GM18907 (cell line): ENCODE measurements around the gene MPP3.
"Not testable (repeated sequence)": the region's sequence is repeated elsewhere in the genome, so short reads cannot be mapped to it uniquely, and the experiment has no call there.

Experiments used
- ATAC-seq: cut with Tn5 transposase; IDR thresholded peaks from one replicate; pipeline ENCODE4 v1.9.1; 2021; ENCODE audit warnings: mild to moderate bottlenecking, moderate library complexity; ENCODE audit not compliant: unreplicated experiment

MPP3 gene, protein sequence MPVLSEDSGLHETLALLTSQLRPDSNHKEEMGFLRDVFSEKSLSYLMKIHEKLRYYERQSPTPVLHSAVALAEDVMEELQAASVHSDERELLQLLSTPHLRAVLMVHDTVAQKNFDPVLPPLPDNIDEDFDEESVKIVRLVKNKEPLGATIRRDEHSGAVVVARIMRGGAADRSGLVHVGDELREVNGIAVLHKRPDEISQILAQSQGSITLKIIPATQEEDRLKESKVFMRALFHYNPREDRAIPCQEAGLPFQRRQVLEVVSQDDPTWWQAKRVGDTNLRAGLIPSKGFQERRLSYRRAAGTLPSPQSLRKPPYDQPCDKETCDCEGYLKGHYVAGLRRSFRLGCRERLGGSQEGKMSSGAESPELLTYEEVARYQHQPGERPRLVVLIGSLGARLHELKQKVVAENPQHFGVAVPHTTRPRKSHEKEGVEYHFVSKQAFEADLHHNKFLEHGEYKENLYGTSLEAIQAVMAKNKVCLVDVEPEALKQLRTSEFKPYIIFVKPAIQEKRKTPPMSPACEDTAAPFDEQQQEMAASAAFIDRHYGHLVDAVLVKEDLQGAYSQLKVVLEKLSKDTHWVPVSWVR

DNA sequence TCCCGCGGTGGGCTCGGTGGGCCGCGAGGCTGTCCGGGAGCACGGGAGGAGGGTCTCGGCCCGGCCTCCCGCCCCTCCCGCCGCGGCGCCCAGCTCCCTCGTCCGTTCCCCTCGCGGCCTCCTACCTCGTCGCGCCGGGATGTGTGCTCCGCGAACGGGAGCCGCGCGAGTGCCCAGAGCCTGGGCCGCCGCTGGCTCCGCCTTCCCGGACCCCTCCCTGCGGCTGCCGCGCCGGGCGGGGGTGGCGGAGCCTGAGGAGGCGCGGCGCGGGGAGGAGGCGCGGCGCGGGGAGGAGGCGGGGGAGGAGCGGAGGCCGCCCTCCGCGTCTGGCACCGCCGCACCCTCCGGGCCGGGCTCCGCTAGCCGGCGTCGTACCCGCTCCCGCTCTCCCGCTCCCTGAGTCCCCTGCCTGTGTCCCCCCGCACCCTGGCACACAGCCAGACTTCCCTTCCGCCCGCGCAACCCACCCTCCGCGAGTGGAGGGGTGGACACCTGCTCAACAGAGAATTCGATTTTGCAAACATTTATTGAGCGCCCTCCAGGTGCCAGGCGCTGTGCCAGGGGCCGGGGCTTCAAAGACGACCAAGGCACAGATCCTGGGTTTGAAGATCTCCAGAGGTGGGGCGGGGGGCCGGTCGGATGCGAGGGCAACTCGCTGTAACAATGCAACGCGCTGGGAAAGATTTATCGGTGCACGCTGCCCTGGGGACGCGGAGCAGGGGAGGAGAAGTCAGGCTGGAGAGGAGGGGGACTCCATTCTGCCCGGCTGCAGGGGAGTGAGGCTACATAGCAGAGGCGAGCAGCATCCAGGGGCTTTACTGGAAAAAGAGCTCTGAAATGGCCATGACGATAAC, at the start of gene MPP3:
MPP3 (minus strand) TSS at position 171 of the 854 bp plus-strand sequence. CDS start 1,240 bp downstream, outside the sequence.
- ATAC-seq = no peak

DNA sequence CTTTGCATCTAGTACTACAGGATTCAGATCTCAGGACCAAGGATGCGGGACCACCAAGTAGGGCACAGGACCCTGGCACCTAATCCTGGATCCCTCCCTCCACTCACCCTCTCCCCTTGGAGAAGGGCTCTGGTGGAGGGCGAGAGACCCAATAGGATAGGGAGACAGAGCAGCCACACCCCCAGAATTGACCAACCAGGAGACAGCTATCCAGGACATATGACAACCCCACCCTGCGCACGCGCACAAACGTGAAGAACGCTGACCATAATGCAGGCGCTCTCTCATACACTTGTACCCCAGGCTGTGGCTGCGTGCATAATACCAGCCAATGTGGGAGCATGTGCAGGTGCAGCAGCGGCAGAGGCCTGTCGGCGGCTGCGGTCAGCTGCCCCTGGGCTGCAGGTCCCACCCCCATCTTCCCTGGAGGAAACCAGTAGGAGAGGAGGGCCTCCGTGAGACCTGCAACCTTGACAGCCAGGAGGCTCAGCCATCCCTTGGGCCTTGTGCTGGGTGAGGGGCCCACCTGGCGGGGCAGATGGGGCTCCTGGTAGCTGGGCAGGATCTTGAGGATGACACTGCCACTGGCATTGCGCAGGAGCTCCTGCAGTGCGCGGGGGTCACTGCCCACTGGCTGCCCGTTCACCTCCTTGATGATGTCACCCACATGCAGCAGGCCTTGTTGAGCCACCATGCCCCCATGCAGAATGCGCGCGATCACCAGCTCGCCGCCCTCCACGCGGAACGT, 49.0 kb upstream of the MPP3 start:
- no peak for ATAC-seq

- ATAC-seq = no peak
Observed at GRCh38 chr17:43881181-43881580, 48.2 kb upstream of the MPP3 start.

DNA sequence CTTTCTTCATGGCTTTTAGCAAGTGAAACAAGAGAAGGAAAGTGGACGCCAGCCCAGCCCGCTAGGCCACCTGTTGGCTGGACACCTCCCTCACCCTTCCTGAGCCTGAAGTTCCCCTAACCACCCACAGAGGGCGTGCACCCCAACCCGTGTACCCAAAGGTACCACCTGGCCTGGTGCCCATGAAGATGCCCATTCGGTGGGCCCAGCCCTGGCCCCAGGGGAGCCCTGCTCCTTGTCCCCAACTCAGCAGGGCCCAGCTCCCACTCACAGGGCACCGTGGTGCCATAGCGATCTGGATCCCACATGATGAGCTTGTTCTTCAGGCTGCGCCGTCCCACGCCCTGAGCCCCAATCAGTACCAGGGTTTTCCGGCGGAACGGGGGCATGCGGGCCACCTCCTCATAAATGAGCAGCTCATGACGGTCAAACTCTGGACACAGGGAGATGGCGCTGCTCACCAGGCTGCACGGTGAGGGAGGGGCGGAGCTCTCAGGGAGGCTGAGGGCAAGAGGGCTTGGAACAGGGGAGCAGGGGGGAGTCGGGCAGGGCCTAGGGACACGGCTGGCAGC, 47.6 kb upstream of the MPP3 start:
- no peak for ATAC-seq

GRCh38 chr17:43879723-43880419, 46.9 kb upstream of the MPP3 start:
- no peak for ATAC-seq

DNA sequence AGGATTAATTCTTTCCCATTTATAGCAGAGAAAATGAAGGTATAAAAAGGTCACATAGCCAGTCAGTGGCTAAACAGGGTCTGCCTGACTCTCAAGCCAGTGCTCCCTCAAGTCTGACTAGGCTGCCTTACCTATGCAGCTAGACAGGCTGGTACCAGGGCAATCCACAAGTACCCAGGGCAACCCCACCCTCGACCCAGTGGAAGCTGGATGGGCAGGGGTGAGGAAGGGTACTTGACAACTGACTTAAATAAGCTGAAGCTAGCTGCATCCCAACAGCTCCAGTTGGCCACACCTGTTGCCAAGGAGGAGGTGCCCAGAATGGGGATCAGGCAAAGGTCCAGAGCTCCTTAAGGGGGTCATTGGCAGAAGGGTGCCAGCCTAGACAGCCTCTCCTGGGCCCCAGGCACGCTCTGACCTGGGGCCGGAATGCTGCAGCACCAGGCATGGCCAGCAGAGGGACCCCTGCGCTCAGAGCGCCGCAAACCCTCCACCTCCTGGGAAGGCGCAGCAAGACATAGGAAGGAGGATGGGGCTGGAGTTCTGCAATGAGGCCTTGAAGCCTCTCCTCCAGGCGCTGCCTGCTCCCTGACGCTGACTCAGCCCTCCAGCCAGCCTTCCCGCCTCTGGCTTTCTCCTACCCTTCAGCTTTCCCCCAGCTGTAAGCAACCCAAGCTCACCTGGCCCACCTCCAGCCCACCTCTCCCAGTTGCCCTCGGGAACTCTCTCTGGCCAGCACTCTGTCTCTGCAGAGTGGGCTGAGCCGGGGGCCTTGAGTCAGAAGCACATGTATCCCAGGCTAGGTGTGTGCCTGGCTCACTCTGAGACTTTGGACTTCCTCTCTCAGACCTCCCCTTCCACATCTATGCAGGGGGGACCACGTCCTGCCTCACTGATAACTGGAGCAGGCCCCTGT, 45.6 kb upstream of the MPP3 start:
- no peak for ATAC-seq

DNA sequence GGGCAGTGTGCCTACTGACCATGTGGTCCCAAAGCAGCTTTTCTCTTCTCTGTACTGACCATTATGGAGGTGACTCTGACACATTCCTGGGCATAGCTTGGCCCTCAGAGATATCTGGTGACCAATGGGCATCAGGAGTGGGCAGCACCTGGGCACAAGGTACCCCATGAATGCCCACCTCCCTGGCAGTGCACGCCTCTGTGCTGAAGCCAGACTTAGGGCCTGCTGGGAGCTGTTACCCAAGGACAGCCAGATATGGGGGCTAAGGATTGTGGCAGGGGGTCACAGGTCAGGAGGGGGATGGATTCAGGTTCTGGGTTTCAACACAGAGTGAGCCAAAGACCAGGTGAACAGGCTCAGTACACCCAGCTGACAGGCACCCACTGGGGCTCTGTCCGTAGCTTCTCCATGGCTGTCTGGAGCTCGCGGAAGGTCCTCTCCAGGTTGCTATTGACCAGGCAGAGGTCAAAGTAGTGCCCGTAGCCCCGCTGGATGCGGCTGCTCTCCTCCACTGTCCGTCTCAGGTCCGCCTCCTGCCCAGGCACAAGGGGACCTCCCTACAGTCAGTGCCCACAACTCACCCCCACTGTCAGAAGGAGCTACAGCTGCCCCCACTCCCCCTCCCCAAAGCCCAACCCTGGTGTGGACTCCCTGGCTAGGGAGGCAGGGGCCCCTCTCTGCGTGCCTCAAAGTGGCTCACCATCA, 44.7 kb upstream of the MPP3 start:
- no peak for ATAC-seq

GRCh38 chr17:43877031-43877430, 44.1 kb upstream of the MPP3 start:
- no peak for ATAC-seq

DNA sequence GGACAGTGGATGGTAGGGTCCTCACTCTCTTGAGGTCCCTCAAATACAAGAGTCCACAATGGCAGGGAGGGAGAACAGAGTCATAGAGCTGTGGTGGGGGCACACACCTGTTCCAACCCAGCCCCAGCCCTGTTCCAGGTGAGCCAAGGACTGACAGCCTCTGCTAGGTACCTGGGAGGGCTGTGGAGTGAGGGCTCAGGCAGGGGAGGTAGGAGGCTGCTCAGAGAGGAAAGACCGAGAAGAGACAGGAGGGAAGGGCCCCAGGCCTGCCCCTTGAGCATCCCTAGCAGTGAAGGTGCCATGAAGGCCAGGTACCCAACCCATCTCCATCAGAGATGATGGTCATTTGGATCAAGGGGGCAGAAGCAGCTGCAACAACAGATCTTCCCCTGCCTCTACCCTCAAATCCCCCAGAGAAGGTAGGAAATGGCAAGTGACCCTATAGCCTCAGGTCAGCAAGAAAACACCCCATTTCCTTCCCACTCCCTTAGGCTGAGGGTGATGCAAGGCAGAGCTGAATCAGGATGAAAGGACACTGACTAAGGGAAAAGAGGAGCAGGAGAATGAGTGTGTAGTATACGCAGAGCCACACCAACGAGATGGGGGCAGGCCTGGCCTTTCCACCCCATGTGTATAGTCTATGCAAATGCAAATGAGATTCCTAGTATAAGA, 42.7 kb upstream of the MPP3 start:
- ATAC-seq = no peak

- ATAC-seq = no peak
Observed at GRCh38 chr17:43874293-43874692, 41.3 kb upstream of the MPP3 start.

GRCh38 chr17:43873815-43874214, 40.9 kb upstream of the MPP3 start:
- no peak for ATAC-seq

DNA sequence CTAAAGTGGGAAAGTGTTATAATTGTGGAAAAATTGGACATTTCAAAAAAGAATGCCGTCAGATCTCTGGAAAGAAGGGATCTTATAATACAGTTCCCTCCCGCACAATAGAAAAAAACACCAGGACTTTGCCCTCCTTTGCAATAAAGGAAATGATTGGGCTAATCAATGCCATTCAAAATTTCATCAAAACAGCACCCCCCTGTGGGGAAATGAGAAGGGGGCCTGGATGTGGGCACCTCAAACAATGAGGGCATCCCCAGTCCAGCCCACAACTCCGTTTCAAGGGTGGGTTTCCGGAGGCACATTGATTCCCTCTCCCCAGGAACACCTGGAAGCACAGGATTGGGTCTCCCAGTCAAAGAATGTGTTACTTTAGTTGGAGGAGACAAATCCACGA, 40.1 kb upstream of the MPP3 start:
- ATAC-seq = no peak

GRCh38 chr17:43871946-43872690, 39.2 kb upstream of the MPP3 start:
- no peak for ATAC-seq

DNA sequence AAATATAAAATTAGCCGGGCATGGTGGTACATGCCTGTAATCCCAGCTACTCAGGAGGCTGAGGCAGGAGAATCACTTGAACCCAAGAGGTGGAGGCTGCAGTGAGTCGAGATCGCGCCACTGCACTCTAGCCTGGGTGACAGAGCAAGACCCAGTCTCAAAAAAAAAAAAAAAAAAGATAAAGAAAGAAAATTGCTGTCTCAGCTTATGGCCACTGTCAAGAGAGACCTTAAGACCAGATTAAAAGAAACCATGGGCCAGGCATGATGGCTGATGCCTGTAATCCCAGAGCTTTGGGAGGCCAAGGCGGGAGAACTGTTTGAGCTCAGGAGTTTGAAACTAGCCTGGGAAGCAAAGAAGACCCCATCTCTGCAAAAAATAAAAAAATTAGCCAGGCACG, 36.1 kb upstream of the MPP3 start:
- ATAC-seq = not testable (repeated sequence)

- ATAC-seq = no peak
Observed at GRCh38 chr17:43868226-43868994, 35.5 kb upstream of the MPP3 start.
